GM12872 (cell line): Measurements from ENCODE around the gene HMOX1.

ENCODE experiments used
- CTCF ChIP-seq: IDR thresholded peaks from 3 replicates; pipeline ENCODE4 v1.5.1; 2011; ENCODE audit warnings: low read depth, mild to moderate bottlenecking, low read length, moderate library complexity; ENCODE audit not compliant: insufficient read depth

Gene HMOX1

GRCh38 chr22:35341090-35341874, 39.6 kb upstream of the HMOX1 start:
- TF ChIP-seq CTCF = no peak

- no peak for TF ChIP-seq CTCF
Observed at GRCh38 chr22:35342390-35342789, 38.5 kb upstream of the HMOX1 start.

GRCh38 chr22:35343664-35344550, 37.0 kb upstream of the HMOX1 start:
- no peak for TF ChIP-seq CTCF

DNA sequence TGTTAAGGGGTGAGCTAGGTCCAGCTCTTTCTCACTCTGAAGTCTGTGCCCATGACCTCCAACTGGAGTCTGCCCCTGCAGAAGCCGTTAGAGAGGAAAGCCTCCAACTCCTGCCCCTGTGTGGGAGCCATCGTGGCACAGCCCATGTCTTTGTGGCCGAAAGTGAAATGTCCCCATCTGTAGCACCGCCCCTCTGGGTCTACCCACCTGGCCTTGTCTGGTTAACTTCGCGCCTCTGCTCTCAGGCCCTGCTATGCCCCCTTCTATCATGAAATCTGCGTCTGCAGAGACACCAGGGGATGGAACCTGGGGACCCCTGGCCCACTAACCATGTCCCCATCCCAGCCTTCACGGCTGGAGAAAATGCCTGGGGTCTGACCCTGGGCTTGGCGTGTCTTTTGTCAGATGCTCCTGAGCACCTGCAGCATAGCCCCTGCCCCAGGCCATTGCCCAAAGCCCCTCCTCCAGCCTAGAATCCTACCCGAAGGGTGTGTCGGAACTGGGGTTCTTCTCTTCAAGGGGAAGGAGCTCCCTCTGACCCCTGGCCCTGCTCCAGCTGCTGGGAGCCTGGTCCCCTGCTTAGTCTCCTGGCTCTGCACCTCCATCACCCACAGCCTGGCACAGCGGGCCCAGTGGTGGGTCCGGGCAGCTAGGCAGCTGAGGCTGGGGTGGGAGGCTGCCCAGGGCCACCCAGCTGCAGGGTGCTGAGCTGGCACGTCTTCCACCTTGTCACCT, 35.8 kb upstream of the HMOX1 start:
- no peak for TF ChIP-seq CTCF

DNA sequence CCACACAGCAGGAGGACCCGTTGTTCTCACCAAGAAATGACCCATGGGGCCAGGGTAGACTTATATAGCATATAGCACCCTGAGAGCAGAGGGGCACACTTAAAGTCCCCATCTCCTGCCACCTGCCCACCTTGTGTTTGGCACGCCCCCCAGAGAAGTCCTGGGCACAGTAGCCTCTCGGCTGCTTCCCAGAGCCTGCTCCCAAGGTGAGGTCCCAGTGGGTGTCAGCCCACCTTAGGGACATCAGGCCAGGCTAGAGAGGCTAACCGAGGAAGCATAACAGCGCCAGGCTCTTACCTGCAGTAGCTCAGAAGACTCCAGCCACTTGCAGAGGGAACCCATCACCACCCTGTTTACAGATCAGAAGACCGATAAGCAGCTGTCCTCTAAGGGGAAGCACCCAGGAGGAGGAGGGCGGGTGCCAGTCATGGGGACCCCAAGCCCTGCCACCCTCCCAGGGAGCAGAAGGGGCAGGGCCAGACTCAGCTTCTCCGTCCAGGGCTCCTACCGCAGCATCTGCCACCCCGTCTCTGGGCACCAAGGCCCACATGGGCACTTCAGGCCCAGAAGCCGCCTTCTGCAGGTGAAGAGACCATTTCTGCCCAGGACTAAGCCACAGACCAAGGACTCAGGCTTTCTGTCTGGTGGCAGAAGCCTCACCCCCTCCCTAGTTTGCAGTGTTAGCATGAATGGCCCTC, 34.9 kb upstream of the HMOX1 start:
- no peak for TF ChIP-seq CTCF

- no peak for TF ChIP-seq CTCF
Observed at GRCh38 chr22:35346596-35347220, 34.2 kb upstream of the HMOX1 start.
